Natural killer cell (primary cell): ENCODE data around the gene NR2F1-AS1. TPM values are rescaled to one million over a fixed set of nuclear protein-coding genes. Genes with fewer than 3 reads are reported as not detected.

ENCODE experiments used
- ATAC-seq, 3 donors: fragments of 150-1000 bp in 2 of 3; fragments of 200-7000 bp in 1 of 3; cut with Tn5 transposase; 1 replicate in 1 of 3; 2 replicates in 2 of 3; pipeline ENCODE4 v1.10.0; 2021; ENCODE audit warnings: mild to moderate bottlenecking in 2 of 3, moderate library complexity in 2 of 3
- DNase-seq, 2 donors: peaks; one replicate each; pipeline versions ENCODE4 v3.0.0 to v3.0.0-alpha.2; 2013 to 2021; ENCODE audit warnings: mixed read lengths in 1 of 2
- H3K27ac ChIP-seq: one replicate; pipeline ENCODE4 v1.5.1; 2013; ENCODE audit warnings: mild to moderate bottlenecking, low read length
- H3K27me3 ChIP-seq: one replicate; pipeline ENCODE4 v1.6.1; 2013; ENCODE audit warnings: low read length; ENCODE audit not compliant: control insufficient read depth, insufficient read depth
- H3K36me3 ChIP-seq: one replicate; pipeline ENCODE4 v1.6.1; 2013; ENCODE audit warnings: low read length; ENCODE audit not compliant: control insufficient read depth, insufficient read depth
- H3K4me1 ChIP-seq: one replicate; pipeline ENCODE4 v1.6.1; 2013; ENCODE audit warnings: low read length; ENCODE audit not compliant: control insufficient read depth, insufficient read depth
- H3K4me3 ChIP-seq: one replicate; pipeline ENCODE4 v1.5.1; 2013; ENCODE audit warnings: low read length
- H3K9me3 ChIP-seq: one replicate; pipeline ENCODE4 v1.6.1; 2013; ENCODE audit warnings: low read length; ENCODE audit not compliant: control insufficient read depth, insufficient read depth
- H3K27ac Mint-ChIP-seq, 2 donors: one replicate each; pipeline ENCODE4 v1.8.0; 2022; ENCODE audit warnings: mild to moderate bottlenecking in 2 of 2, mixed read lengths in 2 of 2, moderate library complexity in 1 of 2
- H3K27me3 Mint-ChIP-seq, 2 donors: one replicate each; pipeline ENCODE4 v1.8.0; 2022; ENCODE audit warnings: low read depth in 2 of 2, mixed read lengths in 2 of 2
- H3K36me3 Mint-ChIP-seq: one replicate; pipeline ENCODE4 v1.8.0; 2022; ENCODE audit warnings: mixed read lengths
- H3K4me1 Mint-ChIP-seq, 2 donors: one replicate each; pipeline ENCODE4 v1.8.0; 2022; ENCODE audit warnings: mixed read lengths in 2 of 2
- H3K4me3 Mint-ChIP-seq: one replicate; pipeline ENCODE4 v1.8.0; 2022; ENCODE audit warnings: mild to moderate bottlenecking, moderate library complexity, mixed read lengths
- H3K9me3 Mint-ChIP-seq, 2 donors: one replicate each; pipeline ENCODE4 v1.8.0; 2022; ENCODE audit warnings: mixed read lengths in 2 of 2
- WGBS: methylation state at CpG from one replicate; pipeline ENCODE4 v1.1.7; 2013; ENCODE audit warnings: missing lambda C conversion rate; ENCODE audit not compliant: insufficient coverage; 5-methylcytosine and 5-hydroxymethylcytosine counted together
- intact Hi-C: fragments of 100-400 bp; cut with micrococcal nuclease; formaldehyde crosslinking; loops from one replicate; pipeline ENCODE4 v1.14.2; 2022
- total RNA-seq, 4 donors: library from RNA; stranded (reverse); fragments of 120-200 nt in 1 of 4; gene quantifications; one replicate each; pipeline versions ENCODE4 v1.2.3 to v1.2.4, GENCODE V29; 2013 to 2022
- TF ChIP-seq, protein P1 (sequence below): fragments of 200-600 bp; IDR thresholded peaks from one replicate; pipeline ENCODE4 v1.8.0; 2022; ENCODE audit warnings: antibody characterized with exemption

NR2F1-AS1 gene
- total RNA-seq, 3 donors from 2014 or later (not counting 1 experiment from before 2014, with no cell fraction given), result not detected

DNA sequence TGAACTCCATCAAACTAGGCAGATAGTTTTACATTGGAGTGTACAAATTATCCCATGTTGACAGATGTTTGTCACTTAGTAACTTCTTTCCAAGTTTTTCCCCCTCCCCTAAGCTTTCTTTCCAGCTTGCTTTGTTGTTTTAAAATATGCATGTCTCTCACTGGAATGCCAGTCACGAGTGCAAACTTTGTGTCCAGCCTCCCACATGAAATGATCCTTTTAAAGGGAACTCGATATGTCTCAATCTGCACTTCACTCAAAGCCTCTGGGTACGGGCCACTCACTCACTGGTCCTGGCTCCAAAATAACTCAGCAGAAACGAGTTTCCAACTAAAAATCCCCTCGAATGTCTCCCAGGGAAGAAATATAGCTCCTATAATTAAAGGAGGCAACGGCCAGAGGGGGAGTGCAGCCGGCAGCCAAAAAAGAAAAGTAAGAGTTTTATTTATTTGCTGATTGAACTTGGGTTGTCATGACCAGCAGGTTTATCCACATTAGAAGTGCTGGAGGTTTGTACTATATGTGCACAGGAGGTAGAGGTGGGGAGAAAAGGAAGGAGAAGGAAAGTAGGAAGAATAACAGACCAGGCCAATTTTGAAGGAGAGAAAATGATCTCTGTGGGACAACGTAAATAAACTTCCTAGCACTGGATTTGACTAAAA, 19.5 kb upstream of the NR2F1-AS1 start:
- DNase-seq (no peak), ATAC-seq (no peak)
- TF ChIP-seq, protein P1, sequence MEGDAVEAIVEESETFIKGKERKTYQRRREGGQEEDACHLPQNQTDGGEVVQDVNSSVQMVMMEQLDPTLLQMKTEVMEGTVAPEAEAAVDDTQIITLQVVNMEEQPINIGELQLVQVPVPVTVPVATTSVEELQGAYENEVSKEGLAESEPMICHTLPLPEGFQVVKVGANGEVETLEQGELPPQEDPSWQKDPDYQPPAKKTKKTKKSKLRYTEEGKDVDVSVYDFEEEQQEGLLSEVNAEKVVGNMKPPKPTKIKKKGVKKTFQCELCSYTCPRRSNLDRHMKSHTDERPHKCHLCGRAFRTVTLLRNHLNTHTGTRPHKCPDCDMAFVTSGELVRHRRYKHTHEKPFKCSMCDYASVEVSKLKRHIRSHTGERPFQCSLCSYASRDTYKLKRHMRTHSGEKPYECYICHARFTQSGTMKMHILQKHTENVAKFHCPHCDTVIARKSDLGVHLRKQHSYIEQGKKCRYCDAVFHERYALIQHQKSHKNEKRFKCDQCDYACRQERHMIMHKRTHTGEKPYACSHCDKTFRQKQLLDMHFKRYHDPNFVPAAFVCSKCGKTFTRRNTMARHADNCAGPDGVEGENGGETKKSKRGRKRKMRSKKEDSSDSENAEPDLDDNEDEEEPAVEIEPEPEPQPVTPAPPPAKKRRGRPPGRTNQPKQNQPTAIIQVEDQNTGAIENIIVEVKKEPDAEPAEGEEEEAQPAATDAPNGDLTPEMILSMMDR, result no peak
- Histone ChIP-seq H3K27ac (no peak overlapping the region), H3K4me3 (no peak overlapping the region), H3K4me1 (peaks cover 15% of the 10 kb centered on the region), H3K27me3 (peaks cover 79% of the 10 kb centered on the region), H3K9me3 (peaks cover 6% of the 10 kb centered on the region), H3K36me3 (no peaks in the 10 kb centered on the region)
- 8% methylated on average over 7 of the region's 8 CpGs for WGBS
- Mint-ChIP-seq H3K36me3 (peaks cover 8% of the 10 kb centered on the region), H3K4me3 (no peak overlapping the region), H3K27me3 (peaks cover 27 to 40% of the 10 kb centered on the region in 2 donors), H3K9me3 (no peaks in the 10 kb centered on the region), H3K4me1 (peaks cover 5 to 18% of the 10 kb centered on the region in 2 donors), H3K27ac (no peak overlapping the region)
- intact Hi-C loops, result loop anchor here (10.0 kb wide), 1 partner anchor 314 kb away; no protein-coding TSS in a partner anchor

DNA sequence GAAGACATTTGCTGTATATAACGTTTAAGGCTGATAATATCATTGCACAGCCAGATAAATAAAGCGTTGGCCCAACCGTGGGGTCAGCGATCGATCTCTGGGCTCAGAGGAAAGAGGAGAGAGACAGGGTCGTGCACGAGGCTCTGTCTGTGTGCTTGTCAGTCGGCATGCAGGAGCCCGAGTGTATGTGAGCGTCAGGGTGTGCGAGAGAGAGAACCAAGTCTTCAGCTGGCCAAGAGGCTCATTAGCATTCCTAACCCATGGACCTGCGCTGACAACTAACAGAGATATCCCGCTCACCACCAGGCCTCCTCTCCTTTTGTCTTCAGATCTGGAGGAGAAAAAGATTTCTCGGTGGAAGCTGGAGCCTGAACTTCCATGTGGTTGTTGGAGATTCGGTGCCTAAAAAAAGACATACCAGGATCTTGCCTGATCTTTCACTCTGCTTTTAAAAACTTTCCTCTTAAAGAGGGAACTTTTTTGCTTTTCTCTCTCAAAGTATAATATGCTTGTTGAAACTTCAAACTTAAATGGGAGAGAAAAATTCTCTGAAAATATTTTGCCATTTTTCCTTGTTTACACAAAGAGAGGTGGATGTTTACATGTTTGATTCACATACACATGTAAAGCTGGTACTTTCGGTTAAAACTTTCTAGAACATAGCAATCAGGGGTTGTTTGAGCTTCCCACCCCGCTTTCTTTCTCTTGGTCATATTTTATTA, 18.5 kb upstream of the NR2F1-AS1 start:
- ATAC-seq, result no peak
- intact Hi-C loops, result loop anchor here (10.0 kb wide), 1 partner anchor 315 kb away; no protein-coding TSS in a partner anchor
- H3K36me3 ChIP-seq, result no peaks in the 10 kb centered on the region
- Mint-ChIP-seq H3K4me1 (peaks cover under 1 to 24% of the 10 kb centered on the region in 2 donors), H3K36me3 (peaks cover under 1% of the 10 kb centered on the region), H3K27ac (no peak overlapping the region), H3K9me3 (no peaks in the 10 kb centered on the region), H3K27me3 (peaks cover 27 to 38% of the 10 kb centered on the region in 2 donors), H3K4me3 (no peak overlapping the region)
- TF ChIP-seq, protein P1, result no peak
- H3K27me3 ChIP-seq, result peaks cover 79% of the 10 kb centered on the region
- peaks cover 23% of the 10 kb centered on the region for H3K4me1 ChIP-seq
- 6% methylated on average over 14 of the region's 17 CpGs for WGBS
- H3K4me3 ChIP-seq, result no peak overlapping the region
- H3K27ac ChIP-seq, result no peak overlapping the region
- DNase-seq, result no peak
- H3K9me3 ChIP-seq, result peaks cover 14% of the 10 kb centered on the region

DNA sequence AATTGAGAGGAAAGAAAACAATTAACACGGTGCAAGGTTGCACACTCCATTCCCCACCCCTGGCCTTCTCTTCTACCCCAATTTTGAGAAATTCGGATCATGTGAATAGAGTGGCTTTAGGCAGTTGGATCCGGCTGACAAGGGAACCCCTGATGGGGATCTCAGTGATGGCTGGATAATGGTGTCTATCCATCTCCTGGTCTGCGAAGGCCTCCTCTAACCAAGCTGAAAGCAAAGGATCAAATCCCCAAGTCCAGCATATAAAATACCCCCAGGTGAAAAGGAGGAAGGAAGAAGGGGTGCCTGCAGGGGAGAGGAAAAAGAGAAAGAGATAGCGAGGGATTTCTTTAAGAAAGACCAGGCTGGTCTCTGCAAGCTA, 18.0 kb upstream of the NR2F1-AS1 start:
- no peak overlapping the region for H3K4me3 Mint-ChIP-seq
- intact Hi-C loops, result no loop called here
- no peak overlapping the region for H3K27ac Mint-ChIP-seq
- 9% methylated on average over 3 of the region's 5 CpGs for WGBS
- peaks cover 23% of the 10 kb centered on the region for H3K4me1 ChIP-seq
- peaks cover 80% of the 10 kb centered on the region for H3K27me3 ChIP-seq
- peaks cover 0 to 24% of the 10 kb centered on the region in 2 donors for H3K4me1 Mint-ChIP-seq
- DNase-seq, result no peak
- H3K4me3 ChIP-seq, result no peak overlapping the region
- peaks cover 30 to 41% of the 10 kb centered on the region in 2 donors for H3K27me3 Mint-ChIP-seq
- H3K36me3 Mint-ChIP-seq, result no peaks in the 10 kb centered on the region
- H3K9me3 Mint-ChIP-seq, result no peaks in the 10 kb centered on the region
- H3K36me3 ChIP-seq, result no peaks in the 10 kb centered on the region
- no peak for ATAC-seq
- H3K9me3 ChIP-seq, result peaks cover 14% of the 10 kb centered on the region
- TF ChIP-seq, protein P1, result no peak
- no peak overlapping the region for H3K27ac ChIP-seq
